HEK293 (cell line): ENCODE results near the gene DNAAF5.

Experiments
- HOXA7 ChIP-seq: sonication (generic); formaldehyde crosslinking; IDR thresholded peaks from 2 replicates; pipeline ENCODE4 v1.8.1; 2022; ENCODE audit warnings: missing genetic modification reagents, borderline replicate concordance
- KLF10 ChIP-seq: fragments of 450-650 bp; IDR thresholded peaks from 2 replicates; pipeline ENCODE4 v1.5.1; 2018; ENCODE audit warnings: missing biosample characterization, mild to moderate bottlenecking, missing genetic modification characterization
- PATZ1 ChIP-seq: fragments of 450-650 bp; formaldehyde crosslinking; IDR thresholded peaks from 2 replicates; pipeline ENCODE4 v1.5.1; 2016; ENCODE audit warnings: missing biosample characterization, missing genetic modification characterization
- ZBTB7A ChIP-seq: fragments of 450-650 bp; formaldehyde crosslinking; IDR thresholded peaks from 2 replicates; pipeline ENCODE4 v1.5.1; 2016; ENCODE audit warnings: low read depth, missing biosample characterization, missing genetic modification characterization
- ZNF10 ChIP-seq: fragments of 450-650 bp; formaldehyde crosslinking; IDR thresholded peaks from 2 replicates; pipeline ENCODE4 v1.5.1; 2017; ENCODE audit warnings: missing biosample characterization, missing genetic modification characterization
- ZNF138 ChIP-seq: fragments of 450-650 bp; formaldehyde crosslinking; IDR thresholded peaks from 2 replicates; pipeline ENCODE4 v1.5.1; 2016; ENCODE audit warnings: missing biosample characterization, missing genetic modification characterization, borderline replicate concordance
- ZNF704 ChIP-seq: fragments of 450-650 bp; formaldehyde crosslinking; IDR thresholded peaks from 2 replicates; pipeline ENCODE4 v1.5.1; 2016; ENCODE audit warnings: missing biosample characterization, missing genetic modification characterization
- TF ChIP-seq, protein P1 (sequence below): fragments of 450-650 bp; formaldehyde crosslinking; IDR thresholded peaks from 2 replicates; pipeline ENCODE4 v1.5.1; 2016; ENCODE audit warnings: missing biosample characterization, missing genetic modification characterization
- TF ChIP-seq, protein P2 (sequence below): fragments of 450-650 bp; formaldehyde crosslinking; IDR thresholded peaks from 2 replicates; pipeline ENCODE4 v1.5.1; 2016; ENCODE audit warnings: missing biosample characterization, missing genetic modification characterization, low read depth

- TF ChIP-seq HOXA7 (CRISPR knock-in tag): no peak
- TF ChIP-seq ZNF10: no peak
- no peak for TF ChIP-seq PATZ1 (tag by site-specific recombination)
- TF ChIP-seq KLF10: no peak
- no peak for TF ChIP-seq ZBTB7A
- TF ChIP-seq ZNF138 (tag by site-specific recombination): no peak
- no peak for TF ChIP-seq ZNF704 (tag by site-specific recombination)
- TF ChIP-seq, protein P1, sequence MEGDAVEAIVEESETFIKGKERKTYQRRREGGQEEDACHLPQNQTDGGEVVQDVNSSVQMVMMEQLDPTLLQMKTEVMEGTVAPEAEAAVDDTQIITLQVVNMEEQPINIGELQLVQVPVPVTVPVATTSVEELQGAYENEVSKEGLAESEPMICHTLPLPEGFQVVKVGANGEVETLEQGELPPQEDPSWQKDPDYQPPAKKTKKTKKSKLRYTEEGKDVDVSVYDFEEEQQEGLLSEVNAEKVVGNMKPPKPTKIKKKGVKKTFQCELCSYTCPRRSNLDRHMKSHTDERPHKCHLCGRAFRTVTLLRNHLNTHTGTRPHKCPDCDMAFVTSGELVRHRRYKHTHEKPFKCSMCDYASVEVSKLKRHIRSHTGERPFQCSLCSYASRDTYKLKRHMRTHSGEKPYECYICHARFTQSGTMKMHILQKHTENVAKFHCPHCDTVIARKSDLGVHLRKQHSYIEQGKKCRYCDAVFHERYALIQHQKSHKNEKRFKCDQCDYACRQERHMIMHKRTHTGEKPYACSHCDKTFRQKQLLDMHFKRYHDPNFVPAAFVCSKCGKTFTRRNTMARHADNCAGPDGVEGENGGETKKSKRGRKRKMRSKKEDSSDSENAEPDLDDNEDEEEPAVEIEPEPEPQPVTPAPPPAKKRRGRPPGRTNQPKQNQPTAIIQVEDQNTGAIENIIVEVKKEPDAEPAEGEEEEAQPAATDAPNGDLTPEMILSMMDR (tag by site-specific recombination): no peak
- TF ChIP-seq, protein P2, sequence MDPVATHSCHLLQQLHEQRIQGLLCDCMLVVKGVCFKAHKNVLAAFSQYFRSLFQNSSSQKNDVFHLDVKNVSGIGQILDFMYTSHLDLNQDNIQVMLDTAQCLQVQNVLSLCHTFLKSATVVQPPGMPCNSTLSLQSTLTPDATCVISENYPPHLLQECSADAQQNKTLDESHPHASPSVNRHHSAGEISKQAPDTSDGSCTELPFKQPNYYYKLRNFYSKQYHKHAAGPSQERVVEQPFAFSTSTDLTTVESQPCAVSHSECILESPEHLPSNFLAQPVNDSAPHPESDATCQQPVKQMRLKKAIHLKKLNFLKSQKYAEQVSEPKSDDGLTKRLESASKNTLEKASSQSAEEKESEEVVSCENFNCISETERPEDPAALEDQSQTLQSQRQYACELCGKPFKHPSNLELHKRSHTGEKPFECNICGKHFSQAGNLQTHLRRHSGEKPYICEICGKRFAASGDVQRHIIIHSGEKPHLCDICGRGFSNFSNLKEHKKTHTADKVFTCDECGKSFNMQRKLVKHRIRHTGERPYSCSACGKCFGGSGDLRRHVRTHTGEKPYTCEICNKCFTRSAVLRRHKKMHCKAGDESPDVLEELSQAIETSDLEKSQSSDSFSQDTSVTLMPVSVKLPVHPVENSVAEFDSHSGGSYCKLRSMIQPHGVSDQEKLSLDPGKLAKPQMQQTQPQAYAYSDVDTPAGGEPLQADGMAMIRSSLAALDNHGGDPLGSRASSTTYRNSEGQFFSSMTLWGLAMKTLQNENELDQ (tag by site-specific recombination): no peak
Observed at GRCh38 chr7:772005-772294, 45.5 kb downstream of the DNAAF5 start.
